ENCODE results near the gene EBLN1.
"Not testable (repeated sequence)": the region's sequence is repeated elsewhere in the genome, so short reads cannot be mapped to it uniquely, and the experiment has no call there.

Gene EBLN1

GRCh38 chr10:22229802-22230157 lies 12.0 kb upstream of the EBLN1 start:
- DNase-seq (ENCODE audit: low read depth, low spot score) = no peak
- H3K4me3 ChIP-seq (ENCODE audit: low read length) = peak overlapping the region; percentile 81

GRCh38 chr10:22228943-22229801 lies 11.4 kb upstream of the EBLN1 start:
- peak; percentile 87 for DNase-seq (ENCODE audit: low read depth, low spot score)
- peak overlapping the region; percentile 81 for H3K4me3 ChIP-seq (ENCODE audit: low read length)

GRCh38 chr10:22228167-22228938 lies 10.5 kb upstream of the EBLN1 start:
- peak overlapping the region; percentile 81 for H3K4me3 ChIP-seq (ENCODE audit: low read length)
- DNase-seq (ENCODE audit: low read depth, low spot score) = no peak

DNA sequence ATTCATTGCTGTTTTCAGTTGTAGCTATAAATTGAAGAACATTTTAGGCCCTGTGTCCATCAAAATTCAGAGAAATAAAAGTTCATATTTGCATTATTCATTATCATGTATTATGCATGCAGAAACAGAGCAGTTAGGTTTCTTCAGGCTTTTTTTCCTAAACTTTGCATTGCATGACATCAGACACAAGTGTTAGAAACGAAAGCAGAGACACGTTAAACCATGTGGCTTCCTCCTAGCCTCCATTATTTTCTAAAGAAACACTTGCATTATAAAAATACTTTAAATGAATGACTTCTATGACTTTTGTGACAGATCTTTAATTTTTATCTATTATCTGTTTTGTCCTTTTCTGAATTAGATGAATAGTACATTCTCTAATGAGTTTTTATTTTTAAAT lies 8.8 kb upstream of the EBLN1 start:
- no peak overlapping the region for H3K4me3 ChIP-seq (ENCODE audit: low read length)
- no peak for DNase-seq (ENCODE audit: low read depth, low spot score)

DNA sequence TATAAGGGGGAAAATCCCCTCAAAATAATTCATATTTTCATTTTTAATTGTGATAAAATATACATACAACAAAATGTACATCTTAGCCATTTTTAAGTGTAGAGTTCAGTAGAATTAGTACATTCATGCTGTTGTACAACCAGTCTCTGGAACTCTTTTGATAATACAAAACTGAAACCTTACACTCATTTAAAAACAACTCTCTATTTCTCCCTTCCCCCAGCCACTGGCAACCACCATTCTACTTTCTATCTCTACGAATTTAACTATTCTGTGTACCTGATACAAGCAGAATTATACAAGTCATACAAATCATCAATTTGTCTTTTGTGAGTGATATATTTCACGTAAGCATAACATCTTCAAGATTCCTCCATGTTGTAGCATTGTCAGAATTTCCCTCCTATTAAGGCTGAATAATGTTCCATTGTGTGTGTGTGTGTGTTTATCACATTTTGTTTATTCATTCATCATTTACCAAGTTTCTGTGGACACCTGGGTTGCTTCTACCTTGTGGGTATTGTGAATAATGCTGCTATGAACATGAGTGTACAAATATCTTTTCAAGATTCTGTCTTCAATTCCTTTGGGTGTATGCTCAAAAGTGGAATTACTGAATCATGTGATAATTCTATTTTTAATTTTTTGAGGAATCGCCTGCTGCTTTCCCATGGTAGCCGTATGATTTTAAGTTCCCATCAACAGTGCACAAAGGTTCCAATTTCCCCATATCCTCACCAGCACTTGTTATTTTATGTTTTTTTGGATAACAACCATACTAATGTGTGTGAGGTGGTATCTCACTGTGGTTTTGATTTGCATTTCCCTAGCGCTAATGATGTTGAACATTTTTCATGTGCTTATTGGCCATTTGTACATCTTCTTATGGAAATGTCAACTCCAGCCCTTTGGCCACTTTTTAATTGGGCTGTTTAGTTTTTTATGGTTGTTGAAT lies 4.7 kb upstream of the EBLN1 start:
- no peak for DNase-seq (ENCODE audit: low read depth, low spot score)
- no peak overlapping the region for H3K4me3 ChIP-seq (ENCODE audit: low read length)

DNA sequence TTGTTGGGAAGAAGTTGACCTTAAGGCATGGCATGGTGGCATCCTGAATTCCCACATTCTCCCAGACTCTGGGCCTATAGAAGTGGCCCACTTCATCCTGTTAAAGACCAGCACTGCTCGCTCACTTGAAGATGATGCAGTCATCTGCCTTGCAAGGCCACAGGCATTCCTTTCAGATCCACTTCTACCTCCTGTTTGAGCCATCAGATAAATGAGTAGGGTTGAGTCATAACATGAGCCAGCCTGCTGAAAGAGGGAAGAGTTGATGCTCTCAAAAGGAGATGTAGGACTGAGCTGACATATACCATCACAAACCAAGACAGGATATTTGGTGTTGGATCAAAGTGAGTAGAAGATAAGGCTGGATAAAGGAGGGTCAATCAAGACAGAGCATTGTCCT lies 1.5 kb upstream of the EBLN1 start:
- no peak for DNase-seq (ENCODE audit: low read depth, low spot score)
- no peak overlapping the region for H3K4me3 ChIP-seq (ENCODE audit: low read length)

- no peak overlapping the region for H3K4me3 ChIP-seq (ENCODE audit: low read length)
- no peak for DNase-seq (ENCODE audit: low read depth, low spot score)
These were observed 633 bp upstream of the EBLN1 start for GRCh38 chr10:22218448-22218847.

- not testable (repeated sequence) for H3K4me3 ChIP-seq (ENCODE audit: low read length); DNase-seq (ENCODE audit: low read depth, low spot score)
These were observed 731 bp downstream of the EBLN1 start for GRCh38 chr10:22217084-22217483.

- no peak for DNase-seq (ENCODE audit: low read depth, low spot score)
- H3K4me3 ChIP-seq (ENCODE audit: low read length) = no peak overlapping the region
These were observed 7.5 kb downstream of the EBLN1 start for GRCh38 chr10:22210267-22210666.

- DNase-seq (ENCODE audit: low read depth, low spot score) = no peak
- H3K4me3 ChIP-seq (ENCODE audit: low read length) = no peak overlapping the region
These were observed 23.9 kb downstream of the EBLN1 start for GRCh38 chr10:22193945-22194344.

DNA sequence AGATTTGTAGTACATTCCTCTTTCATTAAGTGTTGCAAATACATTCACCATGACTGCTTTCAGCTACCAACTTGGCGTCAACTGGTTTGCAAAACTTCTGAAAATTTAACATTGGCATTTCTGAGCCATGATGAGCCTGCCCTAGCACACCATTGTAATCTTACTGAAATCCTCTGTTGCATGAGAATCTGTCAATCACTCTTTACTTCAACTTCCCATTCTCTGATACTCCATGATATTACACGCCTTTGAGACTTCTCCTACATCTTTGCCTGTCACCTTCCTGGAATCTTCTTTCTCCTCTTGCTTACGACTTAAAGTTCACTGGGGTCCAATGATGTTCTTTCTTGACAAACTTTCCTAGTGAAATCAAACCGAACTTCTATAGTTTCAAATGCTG lies 32.2 kb downstream of the EBLN1 start:
- H3K4me3 ChIP-seq (ENCODE audit: low read length) = no peak overlapping the region
- DNase-seq (ENCODE audit: low read depth, low spot score) = no peak

GRCh38 chr10:22183771-22184461 lies 33.9 kb downstream of the EBLN1 start:
- no peak overlapping the region for H3K4me3 ChIP-seq (ENCODE audit: low read length)
- no peak for DNase-seq (ENCODE audit: low read depth, low spot score)

DNA sequence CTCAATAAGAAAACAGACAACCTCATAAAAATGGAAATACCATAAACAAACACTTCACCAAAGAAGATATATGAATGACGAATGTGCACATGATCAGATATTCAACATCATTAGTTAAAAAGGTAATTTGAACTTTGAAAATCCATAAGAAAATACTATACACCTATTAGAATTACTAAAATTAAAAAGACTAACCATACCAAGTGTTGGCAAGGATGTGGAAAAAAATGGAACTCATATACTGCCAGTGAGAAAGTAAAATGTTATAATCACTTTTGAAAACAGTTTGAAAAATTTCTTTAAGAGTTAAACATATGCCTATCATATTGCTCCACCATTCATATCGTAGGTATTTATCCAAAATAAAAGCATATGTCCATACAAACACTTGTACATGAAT lies 37.1 kb downstream of the EBLN1 start:
- H3K4me3 ChIP-seq (ENCODE audit: low read length) = no peak overlapping the region
- no peak for DNase-seq (ENCODE audit: low read depth, low spot score)

GRCh38 chr10:22174442-22174841 lies 43.4 kb downstream of the EBLN1 start:
- H3K4me3 ChIP-seq (ENCODE audit: low read length) = no peak overlapping the region
- DNase-seq (ENCODE audit: low read depth, low spot score) = no peak

DNA sequence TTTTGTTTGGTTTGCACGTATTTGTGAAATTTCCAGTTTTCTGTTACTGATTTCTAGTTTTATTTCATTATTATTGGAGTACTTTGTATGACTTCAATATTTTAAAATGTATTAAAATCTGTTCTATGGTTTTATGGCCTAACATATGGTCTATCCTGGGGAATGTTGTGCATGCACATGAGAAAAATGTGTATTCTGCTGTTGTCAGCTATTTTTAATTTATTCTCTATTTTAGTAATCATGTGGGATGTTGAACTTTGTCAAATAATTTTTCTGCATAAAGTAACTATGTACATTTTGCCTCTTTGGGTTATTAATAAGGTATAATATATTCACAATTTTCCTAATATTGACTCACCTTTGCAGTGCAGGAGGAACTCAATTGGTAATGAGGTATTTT lies 46.7 kb downstream of the EBLN1 start:
- DNase-seq (ENCODE audit: low read depth, low spot score) = no peak
- H3K4me3 ChIP-seq (ENCODE audit: low read length) = no peak overlapping the region

GRCh38 chr10:22170582-22170981 lies 47.2 kb downstream of the EBLN1 start:
- no peak overlapping the region for H3K4me3 ChIP-seq (ENCODE audit: low read length)
- DNase-seq (ENCODE audit: low read depth, low spot score) = no peak

- no peak overlapping the region for H3K4me3 ChIP-seq (ENCODE audit: low read length)
- no peak for DNase-seq (ENCODE audit: low read depth, low spot score)
These were observed 57.8 kb downstream of the EBLN1 start for GRCh38 chr10:22159979-22160378.

DNA sequence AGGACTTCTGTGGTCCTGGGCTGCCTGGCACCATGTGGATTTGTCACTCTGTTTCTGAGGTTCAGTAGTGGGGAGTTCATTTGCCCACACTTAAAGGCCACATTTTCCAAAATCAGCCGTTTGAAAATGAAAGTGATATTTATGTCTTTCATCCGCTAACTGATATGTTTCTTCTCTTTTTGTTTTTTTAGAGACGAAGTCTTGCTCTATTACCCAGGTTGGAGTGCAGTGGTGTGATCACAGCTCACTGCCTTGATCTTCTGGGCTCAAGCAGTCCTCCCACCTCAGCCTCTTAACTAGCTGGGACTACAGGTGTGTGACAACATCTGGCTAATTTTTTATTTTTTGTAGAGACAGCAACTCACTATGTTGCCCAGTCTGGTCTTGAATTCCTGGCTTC lies 58.6 kb downstream of the EBLN1 start:
- no peak for DNase-seq (ENCODE audit: low read depth, low spot score)
- no peak overlapping the region for H3K4me3 ChIP-seq (ENCODE audit: low read length)

All from Jurkat, Clone E6-1 (cell line).